Measurements from ENCODE around the gene LRRC4C. TPM values are rescaled to one million over a fixed set of nuclear protein-coding genes. Genes with fewer than 3 reads are reported as not detected.

Gene LRRC4C
- polyA plus RNA-seq, 1 experiment = not detected

GRCh38 chr11:41309716-41310115 is 149.7 kb downstream of the LRRC4C start:
- H3K4me3 ChIP-seq (ENCODE audit: low read depth, low read length) = no peak overlapping the region
- no peaks in the 10 kb centered on the region for H3K36me3 ChIP-seq (ENCODE audit: control insufficient read depth, insufficient read depth, low read length)
- H3K27me3 ChIP-seq (ENCODE audit: control insufficient read depth, insufficient read depth, low read length) = no peaks in the 10 kb centered on the region
- TF ChIP-seq, protein P1, sequence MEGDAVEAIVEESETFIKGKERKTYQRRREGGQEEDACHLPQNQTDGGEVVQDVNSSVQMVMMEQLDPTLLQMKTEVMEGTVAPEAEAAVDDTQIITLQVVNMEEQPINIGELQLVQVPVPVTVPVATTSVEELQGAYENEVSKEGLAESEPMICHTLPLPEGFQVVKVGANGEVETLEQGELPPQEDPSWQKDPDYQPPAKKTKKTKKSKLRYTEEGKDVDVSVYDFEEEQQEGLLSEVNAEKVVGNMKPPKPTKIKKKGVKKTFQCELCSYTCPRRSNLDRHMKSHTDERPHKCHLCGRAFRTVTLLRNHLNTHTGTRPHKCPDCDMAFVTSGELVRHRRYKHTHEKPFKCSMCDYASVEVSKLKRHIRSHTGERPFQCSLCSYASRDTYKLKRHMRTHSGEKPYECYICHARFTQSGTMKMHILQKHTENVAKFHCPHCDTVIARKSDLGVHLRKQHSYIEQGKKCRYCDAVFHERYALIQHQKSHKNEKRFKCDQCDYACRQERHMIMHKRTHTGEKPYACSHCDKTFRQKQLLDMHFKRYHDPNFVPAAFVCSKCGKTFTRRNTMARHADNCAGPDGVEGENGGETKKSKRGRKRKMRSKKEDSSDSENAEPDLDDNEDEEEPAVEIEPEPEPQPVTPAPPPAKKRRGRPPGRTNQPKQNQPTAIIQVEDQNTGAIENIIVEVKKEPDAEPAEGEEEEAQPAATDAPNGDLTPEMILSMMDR (IDR thresholded peaks at IDR 0.05; ENCODE audit: insufficient read depth, low read depth, low read length) = no peak
- CTCF ChIA-PET = interaction anchor here (1.7 kb wide), 1 partner anchor 12 kb away, joined by 3 read pairs; no protein-coding TSS in a partner anchor
- POLR2A ChIA-PET = no interaction called here
- DNase-seq (ENCODE audit: low read depth) = no peak

DNA sequence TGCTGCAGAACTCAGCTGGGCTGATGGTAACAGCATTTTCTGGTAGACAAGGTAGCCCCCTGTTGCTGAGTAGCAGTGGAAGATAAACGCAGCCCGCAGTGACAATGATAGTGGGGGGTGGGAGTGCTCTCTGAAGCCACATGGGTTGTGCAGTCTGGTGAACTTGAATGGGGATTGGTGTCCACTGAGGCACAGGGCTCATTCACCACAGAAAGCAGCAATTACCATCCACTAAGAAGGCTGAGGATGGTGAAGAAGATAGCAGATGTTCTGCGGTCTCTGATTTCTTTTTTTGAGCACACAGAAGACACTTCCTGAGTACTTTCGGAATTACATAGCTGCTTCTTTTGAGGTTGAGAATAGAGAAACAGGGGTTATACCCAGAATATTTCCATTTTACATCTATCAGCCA is 150.3 kb downstream of the LRRC4C start:
- Histone ChIP-seq H3K27me3 (ENCODE audit: control insufficient read depth, insufficient read depth, low read length) (no peaks in the 10 kb centered on the region), H3K36me3 (ENCODE audit: control insufficient read depth, insufficient read depth, low read length) (no peaks in the 10 kb centered on the region), H3K4me3 (ENCODE audit: low read depth, low read length) (no peak overlapping the region)
- no peak for DNase-seq (ENCODE audit: low read depth)
- POLR2A ChIA-PET = no interaction called here
- CTCF ChIA-PET = interaction anchor here (1.7 kb wide), 1 partner anchor 12 kb away, joined by 3 read pairs; no protein-coding TSS in a partner anchor
- TF ChIP-seq, protein P1 (IDR thresholded peaks at IDR 0.05; ENCODE audit: insufficient read depth, low read depth, low read length) = no peak

- H3K27me3 ChIP-seq (ENCODE audit: control insufficient read depth, insufficient read depth, low read length) = no peaks in the 10 kb centered on the region
- no peaks in the 10 kb centered on the region for H3K36me3 ChIP-seq (ENCODE audit: control insufficient read depth, insufficient read depth, low read length)
- CTCF ChIA-PET = interaction anchor here (0.6 to 1.7 kb wide), 2 partner anchors 11 to 94 kb away, joined by 3 read pairs; no protein-coding TSS in a partner anchor
- POLR2A ChIA-PET = no interaction called here
- DNase-seq (ENCODE audit: low read depth) = no peak
- TF ChIP-seq, protein P1 (IDR thresholded peaks at IDR 0.05; ENCODE audit: insufficient read depth, low read depth, low read length) = no peak
- no peak overlapping the region for H3K4me3 ChIP-seq (ENCODE audit: low read depth, low read length)
These were observed 151.2 kb downstream of the LRRC4C start for GRCh38 chr11:41308286-41308685.

DNA sequence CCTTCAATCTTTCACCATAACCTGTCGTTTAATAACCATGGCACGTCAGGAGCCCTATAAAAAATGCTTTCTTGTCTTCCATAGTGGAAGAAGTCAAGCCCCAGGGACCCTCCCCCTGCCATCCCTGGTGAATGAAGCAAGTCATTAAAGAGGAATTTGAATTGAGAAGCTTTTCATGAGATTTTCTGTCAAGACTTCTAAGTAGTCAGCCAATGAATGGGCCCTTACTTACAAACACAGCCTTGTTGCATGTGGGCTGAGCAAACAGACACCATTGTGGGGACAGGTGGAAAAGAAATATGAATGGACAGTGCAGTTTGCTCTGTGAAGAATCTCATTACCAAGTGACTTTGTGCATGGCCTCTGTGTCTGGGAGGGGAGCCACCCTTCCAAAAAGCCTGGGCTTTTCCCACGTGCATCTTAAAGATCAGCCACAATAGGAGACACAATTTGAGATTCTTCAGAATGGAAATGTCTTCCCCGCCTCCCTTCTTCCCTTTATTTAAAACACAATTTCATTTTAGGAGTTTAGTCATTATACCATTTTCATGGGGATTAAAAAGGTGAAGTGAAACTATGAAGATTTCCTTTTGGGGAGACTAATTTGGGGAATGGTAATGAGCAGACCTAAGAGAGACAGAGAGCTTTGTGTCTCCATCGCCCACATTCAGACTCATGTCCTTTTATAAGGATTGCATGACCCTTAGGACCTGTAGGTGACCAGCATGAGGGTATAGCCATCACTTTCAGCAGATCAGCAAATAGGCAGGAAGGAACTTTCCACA is 152.0 kb downstream of the LRRC4C start:
- H3K4me3 ChIP-seq (ENCODE audit: low read depth, low read length) = no peak overlapping the region
- POLR2A ChIA-PET = no interaction called here
- H3K27me3 ChIP-seq (ENCODE audit: control insufficient read depth, insufficient read depth, low read length) = no peaks in the 10 kb centered on the region

DNA sequence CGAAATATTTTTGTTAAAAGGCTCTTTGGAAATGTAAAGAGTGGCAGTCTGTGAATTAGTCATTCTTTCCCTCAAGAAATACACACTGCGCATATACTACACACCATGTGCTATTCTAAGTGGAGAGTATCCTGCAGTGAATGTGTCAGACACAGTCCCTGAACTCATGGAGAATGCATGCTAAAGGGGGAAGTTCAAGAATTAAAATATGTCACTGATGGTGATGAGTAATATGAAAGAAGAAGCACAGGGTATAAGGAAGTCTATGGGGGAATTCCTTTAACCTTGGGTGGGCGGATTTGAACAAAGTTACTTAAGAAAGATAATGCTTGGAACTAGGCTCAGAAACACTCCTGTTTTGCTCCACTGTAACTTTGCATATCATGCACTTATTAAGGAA is 153.0 kb downstream of the LRRC4C start:
- POLR2A ChIA-PET = no interaction called here

More for the DNA sequence above, 152.0 kb downstream of the LRRC4C start:
- no peak for DNase-seq (ENCODE audit: low read depth)
- CTCF ChIA-PET = interaction anchor here (0.6 kb wide), 1 partner anchor 93 kb away, joined by 3 read pairs; no protein-coding TSS in a partner anchor
- TF ChIP-seq, protein P1 (IDR thresholded peaks at IDR 0.05; ENCODE audit: insufficient read depth, low read depth, low read length) = no peak
- no peaks in the 10 kb centered on the region for H3K36me3 ChIP-seq (ENCODE audit: control insufficient read depth, insufficient read depth, low read length)

More for the DNA sequence above, 153.0 kb downstream of the LRRC4C start:
- TF ChIP-seq, protein P1 (IDR thresholded peaks at IDR 0.05; ENCODE audit: insufficient read depth, low read depth, low read length) = no peak
- H3K27me3 ChIP-seq (ENCODE audit: control insufficient read depth, insufficient read depth, low read length) = no peaks in the 10 kb centered on the region
- CTCF ChIA-PET = no interaction called here
- DNase-seq (ENCODE audit: low read depth) = no peak
- H3K4me3 ChIP-seq (ENCODE audit: low read depth, low read length) = no peak overlapping the region
- no peaks in the 10 kb centered on the region for H3K36me3 ChIP-seq (ENCODE audit: control insufficient read depth, insufficient read depth, low read length)

All from BJ (cell line).